IPS-NIHi11 (cell line): ENCODE results near the gene RPS28.
"Not testable (repeated sequence)": the region's sequence is repeated elsewhere in the genome, so short reads cannot be mapped to it uniquely, and the experiment has no call there.

Source experiments
- DNase-seq: peaks from one replicate; pipeline ENCODE4 v3.0.0; 2012; ENCODE audit warnings: mixed read lengths, low spot score

RPS28 gene

GRCh38 chr19:8321067-8321985 lies at the start of gene RPS28, which contains the start of gene NDUFA7:
Gene RPS28, plus strand, starts transcription at chr19:8321496. Its CDS starts 35 bp downstream, at chr19:8321531.
Gene NDUFA7, minus strand, starts transcription at chr19:8321375. Its CDS starts 17 bp downstream, at chr19:8321358.
- DNase-seq, result peak; percentile 94

GRCh38 chr19:8276508-8276907 lies 44.8 kb upstream of the RPS28 start:
- DNase-seq, result not testable (repeated sequence)

- not testable (repeated sequence) for DNase-seq
These were observed 30.0 kb upstream of the RPS28 start for GRCh38 chr19:8291337-8291736.

GRCh38 chr19:8302357-8302691 lies 19.0 kb upstream of the RPS28 start:
- DNase-seq, result no peak

GRCh38 chr19:8302734-8303133 lies 18.6 kb upstream of the RPS28 start:
- DNase-seq, result no peak

- peak; percentile 94 for DNase-seq
These were observed 16.3 kb upstream of the RPS28 start for GRCh38 chr19:8304841-8305621.

- no peak for DNase-seq
These were observed 15.5 kb upstream of the RPS28 start for GRCh38 chr19:8305798-8306197.

GRCh38 chr19:8306235-8307054 lies 14.9 kb upstream of the RPS28 start:
- no peak for DNase-seq

- no peak for DNase-seq
These were observed 13.8 kb upstream of the RPS28 start for GRCh38 chr19:8307400-8307964.

GRCh38 chr19:8307965-8308866 lies 13.1 kb upstream of the RPS28 start, which contains the start of gene CD320:
Gene CD320, minus strand, starts transcription at chr19:8308358. Its CDS starts 68 bp downstream, at chr19:8308290.
- DNase-seq, result peak; percentile 97

GRCh38 chr19:8308891-8309291 lies 12.4 kb upstream of the RPS28 start:
- no peak for DNase-seq

GRCh38 chr19:8310342-8311055 lies 10.8 kb upstream of the RPS28 start:
- DNase-seq, result no peak

GRCh38 chr19:8311461-8312260 lies 9.6 kb upstream of the RPS28 start:
- DNase-seq, result no peak

- DNase-seq, result not testable (repeated sequence)
These were observed 6.2 kb upstream of the RPS28 start for GRCh38 chr19:8314981-8315640.

GRCh38 chr19:8316351-8317125 lies 4.8 kb upstream of the RPS28 start:
- DNase-seq, result no peak

GRCh38 chr19:8318835-8319234 lies 2.5 kb upstream of the RPS28 start:
- DNase-seq, result not testable (repeated sequence)

- DNase-seq, result no peak
These were observed 1.3 kb upstream of the RPS28 start for GRCh38 chr19:8319807-8320520.
